ENCODE results near the gene KCTD17. TPM values are rescaled to one million over a fixed set of nuclear protein-coding genes. Genes with fewer than 3 reads are reported as not detected.

KCTD17 gene
- total RNA-seq, 2 donors from 2014 or later, result 3.6 to 8.3 TPM

- H3K9me3 ChIP-seq, result no peaks in the 10 kb centered on the region
- DNase-seq (no peak), ATAC-seq (no peak)
- H3K27ac ChIP-seq, result no peak overlapping the region
- TF ChIP-seq CTCF (IDR thresholded peaks at IDR 0.05) (no peak), POLR2A (IDR thresholded peaks at IDR 0.05) (no peak)
- intact Hi-C loops (cut with DNase I), result loop anchor here (10.0 kb wide), 2 partner anchors 192 to 272 kb away; partner anchors contain the start of gene NCF4
- H3K4me1 ChIP-seq, result peaks cover 3% of the 10 kb centered on the region
- H3K36me3 ChIP-seq (replicated peaks in 1 of 2; ENCODE audit: insufficient read depth in 1 of 2, low read depth in 2 of 2), result no peaks in the 10 kb centered on the region
- no peaks in the 10 kb centered on the region for H3K27me3 ChIP-seq
- no peak overlapping the region for H3K4me3 ChIP-seq
- 78 to 80% methylated on average over 9 of the region's 9 CpGs for WGBS, 2 donors
Observed at GRCh38 chr22:37057226-37057625, 5.7 kb downstream of the KCTD17 start.

GRCh38 chr22:37057796-37058510 is 6.4 kb downstream of the KCTD17 start:
- H3K27me3 ChIP-seq, result no peaks in the 10 kb centered on the region
- WGBS, 2 donors, result 70 to 82% methylated on average over 12 of the region's 12 CpGs
- DNase-seq (no peak), ATAC-seq (no peak)
- intact Hi-C loops (cut with DNase I), result loop anchor here (10.0 kb wide), 2 partner anchors 193 to 273 kb away; partner anchors contain the start of gene NCF4
- no peaks in the 10 kb centered on the region for H3K9me3 ChIP-seq
- H3K4me1 ChIP-seq, result no peaks in the 10 kb centered on the region
- TF ChIP-seq CTCF (IDR thresholded peaks at IDR 0.05), result no peak
- TF ChIP-seq POLR2A (IDR thresholded peaks at IDR 0.05), result no peak
- no peaks in the 10 kb centered on the region for H3K36me3 ChIP-seq (replicated peaks in 1 of 2; ENCODE audit: insufficient read depth in 1 of 2, low read depth in 2 of 2)
- no peak overlapping the region for H3K4me3 ChIP-seq
- no peak overlapping the region for H3K27ac ChIP-seq

- intact Hi-C loops (cut with DNase I), result loop anchor here (10.0 kb wide), 2 partner anchors 194 to 274 kb away; partner anchors contain the start of gene NCF4
- H3K9me3 ChIP-seq, result no peaks in the 10 kb centered on the region
- H3K36me3 ChIP-seq (replicated peaks in 1 of 2; ENCODE audit: insufficient read depth in 1 of 2, low read depth in 2 of 2), result no peaks in the 10 kb centered on the region
- no peak overlapping the region for H3K27ac ChIP-seq
- no peaks in the 10 kb centered on the region for H3K4me1 ChIP-seq
- DNase-seq (no peak), ATAC-seq (no peak)
- H3K4me3 ChIP-seq, result no peak overlapping the region
- TF ChIP-seq CTCF (IDR thresholded peaks at IDR 0.05) (no peak), POLR2A (IDR thresholded peaks at IDR 0.05) (no peak)
- 87 to 94% methylated on average over 20 to 24 of the region's 28 CpGs for WGBS, 2 donors
- no peaks in the 10 kb centered on the region for H3K27me3 ChIP-seq
Observed at GRCh38 chr22:37058917-37059701, 7.6 kb downstream of the KCTD17 start.

GRCh38 chr22:37059876-37060449 is 8.4 kb downstream of the KCTD17 start:
- no peaks in the 10 kb centered on the region for H3K9me3 ChIP-seq
- 63 to 76% methylated on average over 2 to 8 of the region's 9 CpGs for WGBS, 2 donors
- DNase-seq, result no peak
- no peak overlapping the region for H3K27ac ChIP-seq
- intact Hi-C loops (cut with DNase I), result loop anchor here (10.0 kb wide), 2 partner anchors 195 to 275 kb away; partner anchors contain the start of gene NCF4
- H3K4me3 ChIP-seq, result no peak overlapping the region
- H3K4me1 ChIP-seq, result no peaks in the 10 kb centered on the region
- TF ChIP-seq POLR2A (IDR thresholded peaks at IDR 0.05), result no peak
- TF ChIP-seq CTCF (IDR thresholded peaks at IDR 0.05), result no peak
- ATAC-seq, result no peak
- no peaks in the 10 kb centered on the region for H3K27me3 ChIP-seq
- no peaks in the 10 kb centered on the region for H3K36me3 ChIP-seq (replicated peaks in 1 of 2; ENCODE audit: insufficient read depth in 1 of 2, low read depth in 2 of 2)
